ENCODE results near the gene DUS1L.
A peak's percentile ranks its signal among the peaks of the same experiment; 100 is the strongest.

DUS1L gene

DNA sequence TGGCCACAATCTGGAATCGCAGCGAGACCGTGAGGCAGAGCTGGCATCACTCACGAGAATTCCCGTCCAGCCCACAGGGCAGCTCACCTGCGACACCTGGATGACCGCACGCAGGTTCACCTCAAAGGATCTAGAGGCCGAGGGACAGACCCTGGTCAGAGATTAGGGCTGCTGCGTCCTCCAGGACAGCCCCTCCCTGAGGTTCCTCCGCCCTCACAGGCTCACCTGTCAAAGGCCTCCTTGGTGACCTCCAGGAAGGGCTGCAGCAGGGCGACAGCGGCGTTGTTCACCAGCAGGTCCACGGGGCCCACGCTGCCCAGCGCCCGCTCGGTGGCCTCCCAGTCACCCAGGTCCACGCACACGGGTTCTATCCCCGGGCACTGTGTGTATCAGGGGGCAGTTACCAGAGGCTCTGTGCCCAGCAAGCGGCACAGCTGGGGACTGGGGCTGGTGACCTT is 28.9 kb downstream of the DUS1L start:
- ATAC-seq (ENCODE audit: insufficient read depth, low read depth) (no peak), DNase-seq (no peak)
- Histone ChIP-seq H3K4me3 (ENCODE audit: low read depth in 1 of 2, low read length in 2 of 2) (peak overlapping the region; percentile 67 to 68), H3K9ac (ENCODE audit: low read depth, low read length) (peak overlapping the region; percentile 74), H3K79me2 (ENCODE audit: insufficient read depth, low read length) (peaks cover 21% of the 10 kb centered on the region), H3K4me1 (ENCODE audit: insufficient read depth, low read length) (peaks cover 36% of the 10 kb centered on the region), H2AFZ (ENCODE audit: low read depth, low read length) (peak overlapping the region; percentile 65), H3K27me3 (ENCODE audit: insufficient read depth, low read length, poor library complexity) (no peaks in the 10 kb centered on the region), H3K36me3 (ENCODE audit: insufficient read depth, low read length) (peaks cover 28% of the 10 kb centered on the region), H3K4me2 (ENCODE audit: insufficient read depth, low read length) (peak overlapping the region; percentile 85), H3K9me3 (ENCODE audit: insufficient read depth, low read length, severe bottlenecking) (no peaks in the 10 kb centered on the region), H4K20me1 (ENCODE audit: insufficient read depth, low read length) (peaks cover 29% of the 10 kb centered on the region), H3K27ac (ENCODE audit: low read length) (peak overlapping the region; percentile 77)
- TF ChIP-seq, protein P1, sequence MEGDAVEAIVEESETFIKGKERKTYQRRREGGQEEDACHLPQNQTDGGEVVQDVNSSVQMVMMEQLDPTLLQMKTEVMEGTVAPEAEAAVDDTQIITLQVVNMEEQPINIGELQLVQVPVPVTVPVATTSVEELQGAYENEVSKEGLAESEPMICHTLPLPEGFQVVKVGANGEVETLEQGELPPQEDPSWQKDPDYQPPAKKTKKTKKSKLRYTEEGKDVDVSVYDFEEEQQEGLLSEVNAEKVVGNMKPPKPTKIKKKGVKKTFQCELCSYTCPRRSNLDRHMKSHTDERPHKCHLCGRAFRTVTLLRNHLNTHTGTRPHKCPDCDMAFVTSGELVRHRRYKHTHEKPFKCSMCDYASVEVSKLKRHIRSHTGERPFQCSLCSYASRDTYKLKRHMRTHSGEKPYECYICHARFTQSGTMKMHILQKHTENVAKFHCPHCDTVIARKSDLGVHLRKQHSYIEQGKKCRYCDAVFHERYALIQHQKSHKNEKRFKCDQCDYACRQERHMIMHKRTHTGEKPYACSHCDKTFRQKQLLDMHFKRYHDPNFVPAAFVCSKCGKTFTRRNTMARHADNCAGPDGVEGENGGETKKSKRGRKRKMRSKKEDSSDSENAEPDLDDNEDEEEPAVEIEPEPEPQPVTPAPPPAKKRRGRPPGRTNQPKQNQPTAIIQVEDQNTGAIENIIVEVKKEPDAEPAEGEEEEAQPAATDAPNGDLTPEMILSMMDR (IDR thresholded peaks at IDR 0.05; ENCODE audit: borderline replicate concordance, extremely low read depth, low read length, poor library complexity, severe bottlenecking): no peak
- TF ChIP-seq EZH2 (IDR thresholded peaks at IDR 0.05; ENCODE audit: borderline replicate concordance, low read depth, low read length, severe bottlenecking): no peak

DNA sequence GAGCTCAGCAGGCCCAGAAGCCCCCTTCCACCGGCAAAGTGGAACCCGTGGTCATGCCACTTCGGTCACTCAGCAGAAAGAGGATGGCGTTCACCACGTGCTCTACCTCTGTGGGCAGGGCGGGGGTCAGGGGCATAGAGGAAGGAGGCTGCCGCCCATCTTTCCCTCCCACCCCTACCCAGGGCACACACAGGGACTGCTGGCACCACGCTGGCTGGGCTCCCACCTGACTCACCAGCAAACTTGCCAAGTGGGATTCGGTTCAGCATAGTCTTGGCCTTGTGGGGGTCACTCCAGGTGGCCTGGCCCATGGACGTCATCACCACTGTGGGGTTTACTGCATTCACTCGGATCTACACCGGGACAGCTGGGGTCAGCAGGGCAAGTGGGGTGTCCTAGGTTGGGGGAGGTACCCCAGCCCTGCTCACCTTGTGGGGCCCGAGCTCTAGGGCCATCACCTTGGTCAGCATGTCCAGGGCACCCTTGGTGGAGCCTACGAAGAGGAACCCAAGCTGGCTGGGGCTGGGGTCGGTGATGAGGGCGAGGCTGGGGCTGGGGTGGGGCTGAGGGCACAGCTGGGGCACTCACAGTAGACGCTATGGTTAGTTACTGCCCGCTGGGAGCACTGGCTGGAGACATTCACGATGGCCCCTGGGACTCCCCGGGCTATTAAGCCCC is 29.5 kb downstream of the DUS1L start:
- ATAC-seq (ENCODE audit: insufficient read depth, low read depth) (no peak), DNase-seq (no peak)
- no peaks in the 10 kb centered on the region for H3K27me3 ChIP-seq (ENCODE audit: insufficient read depth, low read length, poor library complexity)
- H4K20me1 ChIP-seq (ENCODE audit: insufficient read depth, low read length): peaks cover 29% of the 10 kb centered on the region
- peak overlapping the region; percentile 77 for H3K27ac ChIP-seq (ENCODE audit: low read length)
- TF ChIP-seq, protein P1 (IDR thresholded peaks at IDR 0.05; ENCODE audit: borderline replicate concordance, extremely low read depth, low read length, poor library complexity, severe bottlenecking): no peak
- no peak for TF ChIP-seq EZH2 (IDR thresholded peaks at IDR 0.05; ENCODE audit: borderline replicate concordance, low read depth, low read length, severe bottlenecking)
- peak overlapping the region; percentile 74 for H3K9ac ChIP-seq (ENCODE audit: low read depth, low read length)
- peak overlapping the region; percentile 67 to 68; a peak in 3 of 4 replicates for H3K4me3 ChIP-seq (ENCODE audit: low read depth in 1 of 2, low read length in 2 of 2)
- H3K79me2 ChIP-seq (ENCODE audit: insufficient read depth, low read length): peaks cover 21% of the 10 kb centered on the region
- H3K36me3 ChIP-seq (ENCODE audit: insufficient read depth, low read length): peaks cover 28% of the 10 kb centered on the region
- no peaks in the 10 kb centered on the region for H3K9me3 ChIP-seq (ENCODE audit: insufficient read depth, low read length, severe bottlenecking)
- peak overlapping the region; percentile 85 for H3K4me2 ChIP-seq (ENCODE audit: insufficient read depth, low read length)
- peaks cover 36% of the 10 kb centered on the region for H3K4me1 ChIP-seq (ENCODE audit: insufficient read depth, low read length)
- no peak overlapping the region for H2AFZ ChIP-seq (ENCODE audit: low read depth, low read length)

- Histone ChIP-seq H4K20me1 (ENCODE audit: insufficient read depth, low read length) (peaks cover 29% of the 10 kb centered on the region), H3K4me1 (ENCODE audit: insufficient read depth, low read length) (peaks cover 42% of the 10 kb centered on the region), H3K4me3 (ENCODE audit: low read depth in 1 of 2, low read length in 2 of 2) (0 out of 4 replicates have a peak overlapping the region, but pooled peaks of 1 of the 2 experiments have one; percentile 68), H2AFZ (ENCODE audit: low read depth, low read length) (no peak overlapping the region), H3K4me2 (ENCODE audit: insufficient read depth, low read length) (peak overlapping the region; percentile 85; the same call in 1 of the 2 replicates), H3K9ac (ENCODE audit: low read depth, low read length) (peak overlapping the region; percentile 74; the same call in 1 of the 2 replicates), H3K36me3 (ENCODE audit: insufficient read depth, low read length) (peaks cover 28% of the 10 kb centered on the region), H3K27me3 (ENCODE audit: insufficient read depth, low read length, poor library complexity) (no peaks in the 10 kb centered on the region), H3K79me2 (ENCODE audit: insufficient read depth, low read length) (peaks cover 21% of the 10 kb centered on the region), H3K9me3 (ENCODE audit: insufficient read depth, low read length, severe bottlenecking) (no peaks in the 10 kb centered on the region), H3K27ac (ENCODE audit: low read length) (no peak overlapping the region)
- TF ChIP-seq EZH2 (IDR thresholded peaks at IDR 0.05; ENCODE audit: borderline replicate concordance, low read depth, low read length, severe bottlenecking): no peak
- TF ChIP-seq, protein P1 (IDR thresholded peaks at IDR 0.05; ENCODE audit: borderline replicate concordance, extremely low read depth, low read length, poor library complexity, severe bottlenecking): no peak
- ATAC-seq (ENCODE audit: insufficient read depth, low read depth) (no peak), DNase-seq (no peak)
Measured at GRCh38 chr17:82035488-82035887, 30.1 kb downstream of the DUS1L start.

Data from DND-41 (cell line).